ENCODE data around the gene VSIR. TPM values are rescaled to one million over a fixed set of nuclear protein-coding genes. Genes with fewer than 3 reads are reported as not detected.

Gene VSIR
- total and polyA plus RNA-seq, 9 of the 15 experiments (the other 6 are each of a cell fraction or from before 2014, with no cell fraction given), result 0.14 to 20.5 (median 9.3) TPM

DNA sequence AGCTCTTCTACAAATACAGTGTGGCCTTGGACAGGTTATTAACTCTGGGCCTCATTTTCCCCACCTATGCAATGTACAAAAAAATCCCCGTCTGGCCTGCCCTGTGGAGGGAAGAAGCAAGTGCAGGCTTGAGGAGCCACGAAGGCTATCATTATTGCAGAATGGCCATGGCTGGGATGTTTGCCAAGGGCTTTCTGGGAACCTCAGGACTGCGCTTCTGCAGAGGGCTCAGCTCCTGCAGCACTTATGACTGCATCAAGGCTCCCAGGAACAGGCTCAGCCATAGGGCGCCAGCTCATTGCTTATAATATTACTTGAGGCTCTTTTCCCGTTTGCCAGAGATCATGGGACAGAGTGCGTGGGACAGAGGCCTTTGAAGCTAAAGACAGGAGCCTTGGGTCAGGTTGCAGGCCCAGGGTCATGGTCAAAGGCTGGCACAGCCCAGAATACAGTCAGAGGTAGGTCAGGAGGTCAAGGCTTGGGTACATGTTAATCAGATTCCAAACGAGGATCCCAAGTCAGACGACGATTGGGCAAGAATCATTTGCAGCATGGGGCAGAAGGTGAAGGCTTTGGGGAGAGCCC, 33.2 kb downstream of the VSIR start:
- Histone ChIP-seq H3K9me1 (ENCODE audit: control insufficient read depth, insufficient read depth, low read length) (no peaks in the 10 kb centered on the region), H3K4me3 (no peak overlapping the region), H3K27me3 (ENCODE audit: control insufficient read depth in 2 of 2, insufficient read depth in 2 of 2, low read length in 2 of 2) (no peaks in the 10 kb centered on the region), H4K20me1 (replicated peaks; ENCODE audit: control insufficient read depth, insufficient read depth, low read length) (no peaks in the 10 kb centered on the region), H3K4me2 (ENCODE audit: insufficient read depth, low read length) (no peak overlapping the region), H3K36me3 (ENCODE audit: control insufficient read depth, insufficient read depth, low read length) (no peaks in the 10 kb centered on the region), H3K9ac (ENCODE audit: insufficient read depth in 1 of 2, low read depth in 2 of 2, low read length in 2 of 2) (no peak overlapping the region), H3K27ac (ENCODE audit: extremely low read depth, low read depth, low read length) (no peak overlapping the region), H3K4me1 (replicated peaks in 1 of 2; ENCODE audit: control insufficient read depth in 2 of 2, insufficient read depth in 2 of 2, low read length in 2 of 2) (peaks cover 21 to 30% of the 10 kb centered on the region in 2 experiments), H3K9me3 (replicated peaks; ENCODE audit: control insufficient read depth, insufficient read depth, low read depth, low read length) (no peaks in the 10 kb centered on the region), H2AFZ (ENCODE audit: low read depth, low read length) (no peak overlapping the region), H3K79me2 (ENCODE audit: control insufficient read depth, insufficient read depth, low read length) (no peaks in the 10 kb centered on the region)
- CTCF ChIA-PET (ENCODE audit: low intra/inter-chr PET ratio), result no interaction called here
- intact Hi-C loops (cut with micrococcal nuclease) (no loop called here), in situ Hi-C loops (cut with MboI) (no loop called here)
- FAIRE-seq (peak; percentile 35), ATAC-seq (peak; percentile 40), DNase-seq (ENCODE audit: extremely low read depth in 1 of 4, low spot score in 3 of 4) (peak in 1 of 4 experiments; percentile 41)
- BruUV-seq (replicated peaks), result no TSS peak
- TF ChIP-seq BCOR (IDR thresholded peaks at IDR 0.05) (no peak), CEBPG (CRISPR knock-in tag; IDR thresholded peaks at IDR 0.05) (no peak), CEBPG (tag; conservative IDR thresholded peaks at IDR 0.05 in 1 of 2, IDR thresholded peaks at IDR 0.05 in 1 of 2) (0 out of 4 replicates have a peak, but pooled peaks of 1 of the 2 experiments have one; percentile 4), MAFK (IDR thresholded peaks at IDR 0.05; ENCODE audit: low read length) (no peak), KLF6 (CRISPR knock-in tag; IDR thresholded peaks at IDR 0.05; ENCODE audit: borderline replicate concordance) (no peak)
- POLR2A ChIA-PET, result interaction anchor here (0.6 to 2.5 kb wide), 5 partner anchors 8 to 361 kb away, joined by 3 to 8 read pairs (median 3); no protein-coding TSS in a partner anchor
- 14% methylated on average over 9 of the region's 9 CpGs for WGBS (ENCODE audit: insufficient coverage, low coverage, missing lambda C conversion rate)

- H3K4me3 ChIP-seq, result no peak overlapping the region
- no peaks in the 10 kb centered on the region for H3K27me3 ChIP-seq (ENCODE audit: control insufficient read depth in 2 of 2, insufficient read depth in 2 of 2, low read length in 2 of 2)
- H4K20me1 ChIP-seq (replicated peaks; ENCODE audit: control insufficient read depth, insufficient read depth, low read length), result no peaks in the 10 kb centered on the region
- BruUV-seq (replicated peaks), result no TSS peak
- H2AFZ ChIP-seq (ENCODE audit: low read depth, low read length), result no peak overlapping the region
- no peak overlapping the region; a peak in 1 of 4 replicates for H3K9ac ChIP-seq (ENCODE audit: insufficient read depth in 1 of 2, low read depth in 2 of 2, low read length in 2 of 2)
- peaks cover 18 to 32% of the 10 kb centered on the region in 2 experiments for H3K4me1 ChIP-seq (replicated peaks in 1 of 2; ENCODE audit: control insufficient read depth in 2 of 2, insufficient read depth in 2 of 2, low read length in 2 of 2)
- ATAC-seq (peak; percentile 17; the same call in 1 of the 3 replicates), DNase-seq (ENCODE audit: extremely low read depth in 1 of 4, low spot score in 3 of 4) (no peak), FAIRE-seq (no peak)
- H3K9me3 ChIP-seq (replicated peaks; ENCODE audit: control insufficient read depth, insufficient read depth, low read depth, low read length), result no peaks in the 10 kb centered on the region
- H3K9me1 ChIP-seq (ENCODE audit: control insufficient read depth, insufficient read depth, low read length), result no peaks in the 10 kb centered on the region
- in situ Hi-C loops (cut with MboI), result no loop called here
- intact Hi-C loops (cut with micrococcal nuclease), result no loop called here
- 37% methylated on average over 8 of the region's 8 CpGs for WGBS (ENCODE audit: insufficient coverage, low coverage, missing lambda C conversion rate)
- no peaks in the 10 kb centered on the region for H3K79me2 ChIP-seq (ENCODE audit: control insufficient read depth, insufficient read depth, low read length)
- H3K27ac ChIP-seq (ENCODE audit: extremely low read depth, low read depth, low read length), result no peak overlapping the region
- ChIA-PET CTCF (ENCODE audit: low intra/inter-chr PET ratio) (no interaction called here), POLR2A (interaction anchor here (0.6 to 2.5 kb wide), 2 partner anchors 10 to 228 kb away, joined by 3 to 8 read pairs; no protein-coding TSS in a partner anchor)
- H3K36me3 ChIP-seq (ENCODE audit: control insufficient read depth, insufficient read depth, low read length), result no peaks in the 10 kb centered on the region
- H3K4me2 ChIP-seq (ENCODE audit: insufficient read depth, low read length), result no peak overlapping the region
- peak in 1 of 3 experiments; percentile 22; a peak in 2 of 6 replicates for TF ChIP-seq CTCF (IDR thresholded peaks at IDR 0.05 in 2 of 3, conservative IDR thresholded peaks at IDR 0.05 in 1 of 3; ENCODE audit: insufficient read depth in 2 of 3, low read depth in 1 of 3, low read length in 3 of 3)
- TF ChIP-seq, protein P1, sequence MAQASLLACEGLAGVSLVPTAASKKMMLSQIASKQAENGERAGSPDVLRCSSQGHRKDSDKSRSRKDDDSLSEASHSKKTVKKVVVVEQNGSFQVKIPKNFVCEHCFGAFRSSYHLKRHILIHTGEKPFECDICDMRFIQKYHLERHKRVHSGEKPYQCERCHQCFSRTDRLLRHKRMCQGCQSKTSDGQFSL (CRISPR knock-in tag; IDR thresholded peaks at IDR 0.05), result no peak
- TF ChIP-seq, protein P1 (tag; IDR thresholded peaks at IDR 0.05), result no peak
- 0 out of 4 replicates have a peak, but pooled peaks of 1 of the 2 experiments have one; percentile 25 for TF ChIP-seq RAD21 (CRISPR knock-in tag; conservative IDR thresholded peaks at IDR 0.05 in 1 of 2, IDR thresholded peaks at IDR 0.05 in 1 of 2)
- TF ChIP-seq, protein P2, sequence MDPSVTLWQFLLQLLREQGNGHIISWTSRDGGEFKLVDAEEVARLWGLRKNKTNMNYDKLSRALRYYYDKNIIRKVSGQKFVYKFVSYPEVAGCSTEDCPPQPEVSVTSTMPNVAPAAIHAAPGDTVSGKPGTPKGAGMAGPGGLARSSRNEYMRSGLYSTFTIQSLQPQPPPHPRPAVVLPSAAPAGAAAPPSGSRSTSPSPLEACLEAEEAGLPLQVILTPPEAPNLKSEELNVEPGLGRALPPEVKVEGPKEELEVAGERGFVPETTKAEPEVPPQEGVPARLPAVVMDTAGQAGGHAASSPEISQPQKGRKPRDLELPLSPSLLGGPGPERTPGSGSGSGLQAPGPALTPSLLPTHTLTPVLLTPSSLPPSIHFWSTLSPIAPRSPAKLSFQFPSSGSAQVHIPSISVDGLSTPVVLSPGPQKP (CRISPR knock-in tag; IDR thresholded peaks at IDR 0.05), result no peak
These were observed 33.9 kb downstream of the VSIR start for GRCh38 chr10:71739358-71739900.
